Naive thymus-derived CD4-positive, alpha-beta T cell (primary cell): ENCODE results near the gene WSCD1. TPM values are rescaled to one million over a fixed set of nuclear protein-coding genes. Genes with fewer than 3 reads are reported as not detected.

ENCODE experiments used
- ATAC-seq: fragments of 150-1000 bp; cut with Tn5 transposase; 2 replicates; pipeline ENCODE4 v1.10.0; 2021; ENCODE audit warnings: mild to moderate bottlenecking, moderate library complexity
- CTCF ChIA-PET: fragments of 350-600 bp; sonication (Branson Sonifier 250); formaldehyde crosslinking; loops from one replicate; lab custom pipeline; 2021; ENCODE audit warnings: antibody characterized with exemption; lab: Charles Lee
- POLR2A ChIA-PET: fragments of 350-600 bp; sonication (Branson Sonifier 250); formaldehyde crosslinking; loops from one replicate; lab custom pipeline; 2021; ENCODE audit warnings: antibody characterized with exemption, inconsistent platforms; lab: Charles Lee
- DNase-seq, 9 donors: peaks; one replicate each; pipeline versions ENCODE4 v3.0.0 to v3.0.0-alpha.2; 2020 to 2022; ENCODE audit warnings: mixed read lengths in 1 of 9
- H3K27ac ChIP-seq: one replicate; pipeline ENCODE4 v1.7.0; 2013; ENCODE audit warnings: mild to moderate bottlenecking, low read depth, low read length, moderate library complexity
- H3K27me3 ChIP-seq, 2 donors: one replicate each; pipeline ENCODE4 v1.7.0; 2013; ENCODE audit warnings: low read length in 2 of 2, mild to moderate bottlenecking in 2 of 2, moderate library complexity in 2 of 2; ENCODE audit not compliant: control insufficient read depth in 2 of 2, insufficient read depth in 2 of 2
- H3K36me3 ChIP-seq, 3 experiments: 1 replicate in 2 of 3; 2 replicates in 1 of 3; pipeline ENCODE4 v1.7.0; 2013; ENCODE audit warnings: low read length in 3 of 3, mild to moderate bottlenecking in 3 of 3, moderate library complexity in 1 of 3; ENCODE audit not compliant: insufficient read depth in 3 of 3, control insufficient read depth in 2 of 3
- H3K4me1 ChIP-seq, 2 donors: one replicate each; pipeline ENCODE4 v1.7.0; 2013; ENCODE audit warnings: low read length in 2 of 2, mild to moderate bottlenecking in 2 of 2, moderate library complexity in 1 of 2; ENCODE audit not compliant: control insufficient read depth in 2 of 2, insufficient read depth in 2 of 2
- H3K4me3 ChIP-seq: 2 replicates; pipeline ENCODE4 v1.7.0; 2013; ENCODE audit warnings: mild to moderate bottlenecking, low read length
- H3K9me3 ChIP-seq, 3 experiments: 1 replicate in 2 of 3; 2 replicates in 1 of 3; pipeline ENCODE4 v1.7.0; 2013; ENCODE audit warnings: low read length in 3 of 3; ENCODE audit not compliant: control insufficient read depth in 2 of 3
- H3K27ac Mint-ChIP-seq, 9 donors: one replicate each; pipeline ENCODE4 v1.8.0; 2020 to 2022; ENCODE audit warnings: mixed read lengths in 9 of 9, mild to moderate bottlenecking in 8 of 9, moderate library complexity in 5 of 9, inconsistent platforms in 2 of 9
- H3K27me3 Mint-ChIP-seq, 5 donors: one replicate each; pipeline ENCODE4 v1.8.0; 2021 to 2022; ENCODE audit warnings: mixed read lengths in 5 of 5, mild to moderate bottlenecking in 1 of 5
- H3K36me3 Mint-ChIP-seq, 5 donors: one replicate each; pipeline ENCODE4 v1.8.0; 2020 to 2022; ENCODE audit warnings: mixed read lengths in 5 of 5, mild to moderate bottlenecking in 3 of 5, inconsistent platforms in 1 of 5
- H3K4me1 Mint-ChIP-seq, 7 donors: one replicate each; pipeline ENCODE4 v1.8.0; 2020 to 2022; ENCODE audit warnings: mixed read lengths in 7 of 7, mild to moderate bottlenecking in 3 of 7, inconsistent platforms in 1 of 7
- H3K4me3 Mint-ChIP-seq, 10 donors: one replicate each; pipeline ENCODE4 v1.8.0; 2020 to 2022; ENCODE audit warnings: mild to moderate bottlenecking in 10 of 10, mixed read lengths in 10 of 10, moderate library complexity in 6 of 10, inconsistent platforms in 2 of 10
- H3K9me3 Mint-ChIP-seq, 11 donors: one replicate each; pipeline ENCODE4 v1.8.0; 2020 to 2022; ENCODE audit warnings: mixed read lengths in 11 of 11, mild to moderate bottlenecking in 4 of 11, inconsistent platforms in 1 of 11, moderate library complexity in 1 of 11
- intact Hi-C, 2 donors: fragments of 100-400 bp; cut with micrococcal nuclease; formaldehyde crosslinking; loops; one replicate each; pipeline ENCODE4 v1.15.1; 2023
- polyA plus RNA-seq, 2 donors: library from polyadenylated mRNA; unstranded; fragments of 300-500 nt; fragmentation: Illumina TruSeq; gene quantifications; one replicate each; pipeline ENCODE4 v1.2.3, GENCODE V29; 2021
- total RNA-seq, 6 experiments: library from RNA in 5 of 6; stranded (reverse) in 5 of 6; gene quantifications; 1 replicate in 5 of 6; 2 replicates in 1 of 6; pipeline ENCODE4 v1.2.3 and lab custom pipeline; 2021 to 2026

Gene WSCD1
- total and polyA plus RNA-seq, 7 experiments from 2014 or later = 0.13 to 0.73 (median 0.27) TPM; not detected in 2

DNA sequence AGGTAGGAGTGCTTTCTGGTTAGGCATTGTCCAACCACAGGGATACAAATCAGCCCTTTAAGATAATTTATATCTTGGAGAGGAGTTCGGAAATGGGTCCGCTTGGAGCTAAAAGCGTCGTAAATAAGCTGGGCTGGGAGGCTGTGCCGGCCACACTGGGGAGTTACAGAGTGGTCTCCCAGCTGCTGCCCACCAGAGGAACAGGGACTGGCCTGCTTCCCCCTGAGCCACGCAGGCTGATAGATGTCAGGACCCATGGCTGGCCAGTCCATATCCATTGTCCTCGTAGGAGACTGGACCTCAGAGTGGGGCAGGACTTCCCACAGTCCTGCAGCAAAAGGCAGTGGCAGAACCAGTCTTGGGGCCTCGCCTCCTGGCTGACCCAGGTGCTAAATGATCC, 12.6 kb upstream of the WSCD1 start:
- H3K9me3 Mint-ChIP-seq = peaks cover 0 to 2% (median 0%) of the 10 kb centered on the region in 11 donors
- ChIA-PET POLR2A (no interaction called here), CTCF (interaction anchor here (0.7 kb wide), 1 partner anchor 9 kb away, joined by 3 read pairs; no protein-coding TSS in a partner anchor)
- no peak overlapping the region for H3K4me3 Mint-ChIP-seq
- no peaks in the 10 kb centered on the region for H3K4me1 ChIP-seq
- no peak overlapping the region for H3K27ac Mint-ChIP-seq
- no peaks in the 10 kb centered on the region for H3K4me1 Mint-ChIP-seq
- no peaks in the 10 kb centered on the region for H3K9me3 ChIP-seq
- H3K27me3 ChIP-seq = no peaks in the 10 kb centered on the region
- H3K4me3 ChIP-seq = no peak overlapping the region
- ATAC-seq (no peak), DNase-seq (no peak)
- intact Hi-C loops = no loop called here
- no peak overlapping the region for H3K27ac ChIP-seq
- peaks cover 3 to 51% (median 36%) of the 10 kb centered on the region in 5 donors for H3K27me3 Mint-ChIP-seq
- H3K36me3 ChIP-seq = no peaks in the 10 kb centered on the region
- no peaks in the 10 kb centered on the region for H3K36me3 Mint-ChIP-seq

DNA sequence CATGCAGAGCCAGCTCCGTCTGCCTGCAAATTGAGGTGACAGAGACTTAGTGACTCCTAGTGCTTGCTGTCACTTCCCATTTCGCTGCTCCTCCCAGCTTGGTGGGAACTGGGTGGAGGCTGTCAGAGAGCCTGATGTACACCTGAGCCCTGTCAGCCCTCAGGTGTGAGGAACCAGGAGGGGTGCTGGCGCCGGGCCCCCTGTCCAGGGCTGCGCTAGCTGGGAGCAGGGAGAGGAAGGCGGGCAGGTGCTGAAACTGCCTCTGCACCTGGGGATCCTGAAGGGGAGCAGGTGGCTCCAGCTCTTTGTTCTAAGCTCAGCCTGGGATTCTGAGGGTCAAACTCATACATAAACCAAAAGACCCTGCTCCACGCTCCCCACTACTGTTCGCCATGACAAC, 10.8 kb upstream of the WSCD1 start:
- no peak overlapping the region for H3K4me3 ChIP-seq
- ChIA-PET POLR2A (no interaction called here), CTCF (interaction anchor here (0.9 kb wide), 1 partner anchor 9 kb away, joined by 4 read pairs; no protein-coding TSS in a partner anchor)
- Mint-ChIP-seq H3K4me1 (no peaks in the 10 kb centered on the region), H3K27ac (no peak overlapping the region), H3K4me3 (no peak overlapping the region), H3K36me3 (no peaks in the 10 kb centered on the region), H3K27me3 (peaks cover 3 to 60% (median 49%) of the 10 kb centered on the region in 5 donors), H3K9me3 (peaks cover 0 to 2% (median 0%) of the 10 kb centered on the region in 11 donors)
- no peaks in the 10 kb centered on the region for H3K4me1 ChIP-seq
- no peaks in the 10 kb centered on the region for H3K9me3 ChIP-seq
- ATAC-seq (no peak), DNase-seq (no peak)
- H3K27ac ChIP-seq = no peak overlapping the region
- no peaks in the 10 kb centered on the region for H3K36me3 ChIP-seq
- H3K27me3 ChIP-seq = no peaks in the 10 kb centered on the region
- intact Hi-C loops = no loop called here

DNA sequence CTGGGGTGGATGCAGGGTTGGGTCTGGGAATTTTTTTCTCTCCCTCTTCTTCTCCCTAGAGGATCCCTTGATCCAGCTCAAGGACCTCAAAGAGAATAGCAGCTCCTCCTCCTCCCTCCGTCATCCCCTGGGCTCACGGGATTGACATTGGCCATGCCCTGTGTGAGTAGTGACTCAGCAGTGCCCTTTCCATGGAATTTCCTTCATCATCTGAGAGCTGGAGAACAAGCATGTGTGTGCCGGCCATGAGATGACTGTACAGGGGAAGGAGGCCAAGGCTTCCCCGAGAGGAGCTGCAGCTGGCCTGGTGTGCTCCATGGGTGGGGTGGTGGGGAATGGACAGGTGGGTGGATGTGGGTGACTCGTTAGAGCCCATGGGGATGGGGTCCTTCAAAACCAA, 8.9 kb upstream of the WSCD1 start:
- CTCF ChIA-PET = no interaction called here
- no peak overlapping the region for H3K27ac ChIP-seq
- no peak overlapping the region for H3K4me3 ChIP-seq
- no peak for DNase-seq
- no peaks in the 10 kb centered on the region for H3K4me1 ChIP-seq
- Mint-ChIP-seq H3K9me3 (peaks cover 0 to 2% (median 0%) of the 10 kb centered on the region in 11 donors), H3K4me3 (no peak overlapping the region), H3K36me3 (no peaks in the 10 kb centered on the region), H3K4me1 (no peaks in the 10 kb centered on the region), H3K27ac (no peak overlapping the region), H3K27me3 (peaks cover 3 to 52% (median 35%) of the 10 kb centered on the region in 5 donors)
- no peaks in the 10 kb centered on the region for H3K27me3 ChIP-seq
- no peaks in the 10 kb centered on the region for H3K36me3 ChIP-seq
- no peak for ATAC-seq
- intact Hi-C loops = no loop called here
- H3K9me3 ChIP-seq = no peaks in the 10 kb centered on the region
- POLR2A ChIA-PET = no interaction called here

GRCh38 chr17:6064868-6065267, 5.3 kb upstream of the WSCD1 start:
- Mint-ChIP-seq H3K4me3 (no peak overlapping the region), H3K9me3 (peaks cover 0 to 6% (median 0%) of the 10 kb centered on the region in 11 donors), H3K27me3 (peaks cover 35 to 68% (median 54%) of the 10 kb centered on the region in 5 donors), H3K27ac (no peak overlapping the region), H3K36me3 (peaks cover 0 to 4% (median 0%) of the 10 kb centered on the region in 5 donors), H3K4me1 (peaks cover 8 to 12% (median 11%) of the 10 kb centered on the region in 7 donors)
- intact Hi-C loops = no loop called here
- peaks cover 0 to 9% of the 10 kb centered on the region in 2 donors for H3K4me1 ChIP-seq
- no peaks in the 10 kb centered on the region for H3K27me3 ChIP-seq
- DNase-seq = no peak
- CTCF ChIA-PET = no interaction called here
- no peak overlapping the region for H3K4me3 ChIP-seq
- no peaks in the 10 kb centered on the region for H3K36me3 ChIP-seq
- ATAC-seq = no peak
- H3K27ac ChIP-seq = no peak overlapping the region
- no peaks in the 10 kb centered on the region for H3K9me3 ChIP-seq
- POLR2A ChIA-PET = no interaction called here

GRCh38 chr17:6065351-6065750, 4.8 kb upstream of the WSCD1 start:
- Histone ChIP-seq H3K36me3 (no peaks in the 10 kb centered on the region), H3K9me3 (no peaks in the 10 kb centered on the region), H3K27me3 (no peaks in the 10 kb centered on the region), H3K4me3 (no peak overlapping the region), H3K4me1 (peaks cover 0 to 11% of the 10 kb centered on the region in 2 donors), H3K27ac (no peak overlapping the region)
- H3K27ac Mint-ChIP-seq = no peak overlapping the region
- intact Hi-C loops = no loop called here
- peaks cover 36 to 68% (median 51%) of the 10 kb centered on the region in 5 donors for H3K27me3 Mint-ChIP-seq
- peaks cover 0 to 6% (median 0%) of the 10 kb centered on the region in 11 donors for H3K9me3 Mint-ChIP-seq
- H3K4me3 Mint-ChIP-seq = no peak overlapping the region
- H3K4me1 Mint-ChIP-seq = peaks cover 8 to 15% (median 12%) of the 10 kb centered on the region in 7 donors
- peaks cover 0 to 5% (median 0%) of the 10 kb centered on the region in 5 donors for H3K36me3 Mint-ChIP-seq
- ChIA-PET CTCF (no interaction called here), POLR2A (no interaction called here)
- DNase-seq = no peak
- no peak for ATAC-seq

GRCh38 chr17:6066183-6066948, 3.8 kb upstream of the WSCD1 start:
- POLR2A ChIA-PET = no interaction called here
- H3K27me3 ChIP-seq = no peaks in the 10 kb centered on the region
- no peaks in the 10 kb centered on the region for H3K9me3 ChIP-seq
- no peaks in the 10 kb centered on the region for H3K36me3 ChIP-seq
- peaks cover 8 to 17% (median 16%) of the 10 kb centered on the region in 7 donors for H3K4me1 Mint-ChIP-seq
- intact Hi-C loops = no loop called here
- no peak overlapping the region for H3K4me3 ChIP-seq
- DNase-seq (no peak), ATAC-seq (no peak)
- H3K4me3 Mint-ChIP-seq = no peak overlapping the region
- no peak overlapping the region for H3K27ac Mint-ChIP-seq
- peaks cover 0 to 6% (median 0%) of the 10 kb centered on the region in 11 donors for H3K9me3 Mint-ChIP-seq
- H3K27me3 Mint-ChIP-seq = peaks cover 41 to 65% (median 53%) of the 10 kb centered on the region in 5 donors
- peaks cover 0 to 5% (median 0%) of the 10 kb centered on the region in 5 donors for H3K36me3 Mint-ChIP-seq
- CTCF ChIA-PET = no interaction called here
- no peak overlapping the region for H3K27ac ChIP-seq
- peaks cover 0 to 11% of the 10 kb centered on the region in 2 donors for H3K4me1 ChIP-seq
